Measurements from ENCODE around the gene PSMB7.

PSMB7 gene

DNA sequence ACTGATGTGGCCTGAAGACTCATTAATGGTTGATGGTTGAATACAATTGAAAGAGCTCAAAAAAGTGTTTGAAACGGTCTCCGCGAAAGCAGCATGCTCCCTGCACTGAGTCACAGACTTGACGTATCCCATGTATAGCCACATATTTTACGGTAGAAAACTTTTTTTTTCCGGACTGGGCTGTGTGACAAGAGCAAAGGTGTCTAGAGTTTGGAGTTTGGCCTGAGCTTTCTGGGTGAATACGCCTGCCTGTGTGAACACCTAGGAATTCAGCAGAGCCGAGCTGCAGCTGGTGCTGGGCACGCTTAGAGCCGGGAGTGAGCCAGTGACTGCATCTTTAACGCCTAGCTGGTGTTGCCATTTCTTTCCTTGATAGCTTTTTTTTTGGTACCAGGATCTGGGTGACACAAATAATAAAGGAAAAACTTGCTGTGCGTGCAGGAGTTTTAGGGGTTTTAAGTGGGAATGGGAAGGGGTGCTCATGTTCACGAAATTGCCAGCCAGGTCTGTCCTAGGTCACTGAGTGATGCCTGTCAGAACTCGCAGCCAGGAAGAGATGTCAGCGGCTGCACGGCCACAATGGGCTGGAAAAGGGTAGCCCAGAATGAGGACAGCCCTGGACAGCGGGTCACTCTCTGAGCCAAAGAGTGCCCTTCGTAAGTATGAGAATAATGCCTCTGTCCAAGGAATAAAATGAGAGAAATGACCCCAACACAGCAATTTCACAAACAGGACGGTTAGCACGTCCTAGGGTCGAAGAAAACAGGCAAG, 51.7 kb downstream of the PSMB7 start:
- H3K4me3 ChIP-seq = no peak overlapping the region
- DNase-seq (ENCODE audit: low read depth, low spot score) = no peak
- no peak overlapping the region for H3K27ac ChIP-seq
- H3K9me3 ChIP-seq (ENCODE audit: low read depth, low read length) = no peaks in the 10 kb centered on the region
- TF ChIP-seq FOXP2 (optimal IDR thresholded peaks at IDR 0.05; ENCODE audit: control extremely low read depth, extremely low read length, insufficient read depth) (no peak), EZH2 (IDR thresholded peaks at IDR 0.05) (no peak), POLR2AphosphoS5 (IDR thresholded peaks at IDR 0.05; ENCODE audit: borderline replicate concordance, low read depth, low read length) (no peak)
- H3K9ac ChIP-seq (ENCODE audit: insufficient read length) = no peak overlapping the region
- no peaks in the 10 kb centered on the region; the same call in 1 of the 2 replicates for H3K36me3 ChIP-seq (ENCODE audit: insufficient read depth, low read length)

DNA sequence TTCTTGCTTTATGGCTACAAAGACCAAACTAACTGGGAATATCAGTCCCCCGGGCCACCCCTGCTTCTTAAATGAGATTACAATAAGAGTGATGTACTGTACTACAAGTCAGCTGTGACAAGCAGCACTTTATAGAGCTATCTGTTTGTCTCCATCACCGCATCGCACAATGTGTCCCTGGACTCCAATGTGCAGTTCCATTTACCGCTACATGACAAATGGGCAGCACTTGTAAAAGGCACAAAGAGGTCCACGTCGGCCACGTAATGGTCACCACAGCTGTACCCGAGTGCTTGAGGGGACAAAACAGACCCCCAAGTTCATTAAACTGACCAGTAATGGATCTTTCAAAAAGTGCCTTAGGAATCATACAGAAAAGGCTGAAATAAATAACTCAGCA, 54.1 kb downstream of the PSMB7 start:
- H3K9ac ChIP-seq (ENCODE audit: insufficient read length) = no peak overlapping the region
- H3K9me3 ChIP-seq (ENCODE audit: low read depth, low read length) = no peaks in the 10 kb centered on the region
- TF ChIP-seq FOXP2 (optimal IDR thresholded peaks at IDR 0.05; ENCODE audit: control extremely low read depth, extremely low read length, insufficient read depth) = no peak
- no peak for TF ChIP-seq POLR2AphosphoS5 (IDR thresholded peaks at IDR 0.05; ENCODE audit: borderline replicate concordance, low read depth, low read length)
- no peak for TF ChIP-seq EZH2 (IDR thresholded peaks at IDR 0.05)
- no peak overlapping the region for H3K4me3 ChIP-seq
- no peak for DNase-seq (ENCODE audit: low read depth, low spot score)
- H3K36me3 ChIP-seq (ENCODE audit: insufficient read depth, low read length) = peaks cover 15% of the 10 kb centered on the region; the same call in 1 of the 2 replicates
- no peak overlapping the region for H3K27ac ChIP-seq

DNA sequence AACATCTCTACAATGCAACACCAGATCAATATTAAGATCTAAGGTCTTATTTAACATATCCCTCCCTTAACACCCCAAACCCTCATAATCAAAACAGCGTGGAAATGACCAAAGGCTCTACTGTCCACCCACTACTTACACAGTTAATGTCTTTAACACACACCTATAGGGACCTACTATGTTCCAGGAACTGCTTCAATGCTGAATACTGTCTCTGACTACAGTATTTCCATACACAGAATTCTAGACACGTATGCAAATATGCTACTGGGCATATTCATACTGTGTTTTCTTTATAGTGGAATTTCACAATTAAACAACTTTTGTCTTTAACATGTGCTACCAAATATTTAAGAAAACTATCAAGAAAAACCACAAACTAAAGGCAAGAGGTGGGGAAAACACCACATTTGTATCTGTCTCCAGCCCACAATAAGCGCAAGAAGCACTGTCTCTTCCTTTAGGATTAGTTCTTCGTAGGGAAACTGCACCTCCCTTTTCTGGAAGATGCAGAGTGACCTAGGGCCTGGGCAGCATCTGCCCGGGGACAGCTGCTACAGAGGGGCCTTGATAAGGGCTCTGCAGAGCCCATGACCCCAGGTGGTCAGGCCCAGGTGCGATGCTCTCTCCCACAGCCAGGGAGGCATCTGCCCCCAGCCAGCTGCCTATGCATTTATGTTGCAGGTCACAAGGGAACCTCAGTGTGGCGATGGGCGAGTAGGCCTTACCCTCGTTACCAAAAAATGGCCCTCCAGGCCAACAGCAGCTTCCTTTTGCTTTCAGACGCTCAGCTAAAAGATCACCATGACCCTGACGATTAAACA, 55.2 kb downstream of the PSMB7 start:
- no peak overlapping the region for H3K27ac ChIP-seq
- no peaks in the 10 kb centered on the region for H3K9me3 ChIP-seq (ENCODE audit: low read depth, low read length)
- TF ChIP-seq POLR2AphosphoS5 (IDR thresholded peaks at IDR 0.05; ENCODE audit: borderline replicate concordance, low read depth, low read length) (no peak), EZH2 (IDR thresholded peaks at IDR 0.05) (no peak), FOXP2 (optimal IDR thresholded peaks at IDR 0.05; ENCODE audit: control extremely low read depth, extremely low read length, insufficient read depth) (no peak)
- H3K9ac ChIP-seq (ENCODE audit: insufficient read length) = no peak overlapping the region
- no peak for DNase-seq (ENCODE audit: low read depth, low spot score)
- no peak overlapping the region for H3K4me3 ChIP-seq
- peaks cover 20% of the 10 kb centered on the region; the same call in 1 of the 2 replicates for H3K36me3 ChIP-seq (ENCODE audit: insufficient read depth, low read length)

DNA sequence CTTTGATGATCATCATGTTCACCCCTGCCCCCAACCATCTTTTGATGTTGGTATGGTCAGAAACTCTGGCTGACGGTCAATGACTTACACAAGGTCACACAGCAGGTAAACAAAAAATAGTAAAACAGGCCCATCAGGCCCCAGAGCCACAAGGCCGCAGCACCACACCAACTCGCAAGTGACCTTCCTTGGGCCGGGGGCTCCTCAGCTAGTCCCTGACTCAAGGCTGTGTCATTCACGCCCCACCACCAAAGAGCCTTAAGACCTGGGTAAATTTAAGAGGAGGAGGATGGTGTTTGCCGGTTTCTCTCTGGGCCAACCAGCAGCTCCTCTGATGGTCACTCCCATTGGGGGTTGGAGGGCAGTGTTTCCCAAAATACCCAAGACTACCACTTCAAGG, 55.8 kb downstream of the PSMB7 start:
- DNase-seq (ENCODE audit: low read depth, low spot score) = no peak
- Histone ChIP-seq H3K9me3 (ENCODE audit: low read depth, low read length) (no peaks in the 10 kb centered on the region), H3K4me3 (no peak overlapping the region), H3K36me3 (ENCODE audit: insufficient read depth, low read length) (peaks cover 20% of the 10 kb centered on the region; the same call in 1 of the 2 replicates), H3K9ac (ENCODE audit: insufficient read length) (no peak overlapping the region), H3K27ac (no peak overlapping the region)
- no peak for TF ChIP-seq FOXP2 (optimal IDR thresholded peaks at IDR 0.05; ENCODE audit: control extremely low read depth, extremely low read length, insufficient read depth)
- TF ChIP-seq POLR2AphosphoS5 (IDR thresholded peaks at IDR 0.05; ENCODE audit: borderline replicate concordance, low read depth, low read length) = no peak
- no peak for TF ChIP-seq EZH2 (IDR thresholded peaks at IDR 0.05)

DNA sequence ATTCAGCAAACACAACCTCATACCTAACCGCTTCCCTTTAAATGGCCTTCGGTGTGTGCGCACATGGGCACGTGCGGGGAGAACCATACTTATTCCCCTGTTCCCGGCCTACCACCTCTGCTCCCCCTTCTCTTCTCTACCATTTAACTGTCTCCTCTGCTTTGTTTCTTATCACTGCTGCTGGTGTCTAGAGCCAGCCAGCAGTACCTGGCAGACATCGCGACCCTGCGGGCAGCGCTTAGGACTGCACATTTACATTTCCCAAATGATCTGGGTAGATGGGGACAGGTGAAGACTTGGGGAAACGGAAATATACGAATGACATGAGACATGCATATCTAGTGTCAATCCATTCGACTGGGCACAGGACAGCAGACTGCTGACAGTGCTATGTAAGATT, 56.6 kb downstream of the PSMB7 start:
- no peaks in the 10 kb centered on the region for H3K9me3 ChIP-seq (ENCODE audit: low read depth, low read length)
- no peak for TF ChIP-seq EZH2 (IDR thresholded peaks at IDR 0.05)
- TF ChIP-seq FOXP2 (optimal IDR thresholded peaks at IDR 0.05; ENCODE audit: control extremely low read depth, extremely low read length, insufficient read depth) = no peak
- TF ChIP-seq POLR2AphosphoS5 (IDR thresholded peaks at IDR 0.05; ENCODE audit: borderline replicate concordance, low read depth, low read length) = no peak
- H3K36me3 ChIP-seq (ENCODE audit: insufficient read depth, low read length) = peaks cover 26% of the 10 kb centered on the region; the same call in 1 of the 2 replicates
- no peak for DNase-seq (ENCODE audit: low read depth, low spot score)
- H3K4me3 ChIP-seq = no peak overlapping the region
- H3K27ac ChIP-seq = no peak overlapping the region
- H3K9ac ChIP-seq (ENCODE audit: insufficient read length) = no peak overlapping the region

DNA sequence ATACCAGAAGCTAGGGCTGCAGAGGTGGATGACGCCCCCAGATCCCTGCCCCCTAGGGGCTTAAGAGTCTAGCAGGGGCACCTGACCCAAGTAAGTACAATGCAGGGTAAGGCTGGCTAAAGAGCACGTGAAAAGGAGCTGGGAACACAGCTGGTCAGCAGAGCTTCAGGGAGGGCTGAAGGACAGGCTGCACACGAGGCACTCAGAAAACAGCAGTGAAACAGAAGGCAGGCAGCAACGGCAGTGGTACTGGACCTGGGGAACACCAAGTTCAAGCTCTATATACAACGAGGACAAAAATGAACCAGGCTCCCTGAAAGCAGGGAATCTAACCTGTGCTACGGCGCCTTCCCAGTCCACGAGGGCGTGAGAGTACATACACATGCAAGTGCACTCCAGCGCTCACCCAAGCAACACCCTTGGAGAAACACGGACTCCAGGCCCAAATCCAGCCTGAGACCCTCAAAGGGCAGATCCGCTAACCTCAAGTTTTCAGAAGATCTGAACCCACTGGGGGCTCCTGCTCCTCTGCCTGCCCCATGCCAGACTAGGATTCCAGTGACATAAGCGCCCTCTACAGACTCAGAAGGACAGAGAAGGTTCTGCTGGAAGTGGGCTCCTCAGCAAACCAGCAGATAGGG, 57.4 kb downstream of the PSMB7 start:
- TF ChIP-seq POLR2AphosphoS5 (IDR thresholded peaks at IDR 0.05; ENCODE audit: borderline replicate concordance, low read depth, low read length) (no peak), EZH2 (IDR thresholded peaks at IDR 0.05) (no peak), FOXP2 (optimal IDR thresholded peaks at IDR 0.05; ENCODE audit: control extremely low read depth, extremely low read length, insufficient read depth) (no peak)
- H3K27ac ChIP-seq = no peak overlapping the region
- no peak for DNase-seq (ENCODE audit: low read depth, low spot score)
- H3K36me3 ChIP-seq (ENCODE audit: insufficient read depth, low read length) = peaks cover 34% of the 10 kb centered on the region
- no peak overlapping the region for H3K9ac ChIP-seq (ENCODE audit: insufficient read length)
- H3K9me3 ChIP-seq (ENCODE audit: low read depth, low read length) = no peaks in the 10 kb centered on the region
- H3K4me3 ChIP-seq = no peak overlapping the region

DNA sequence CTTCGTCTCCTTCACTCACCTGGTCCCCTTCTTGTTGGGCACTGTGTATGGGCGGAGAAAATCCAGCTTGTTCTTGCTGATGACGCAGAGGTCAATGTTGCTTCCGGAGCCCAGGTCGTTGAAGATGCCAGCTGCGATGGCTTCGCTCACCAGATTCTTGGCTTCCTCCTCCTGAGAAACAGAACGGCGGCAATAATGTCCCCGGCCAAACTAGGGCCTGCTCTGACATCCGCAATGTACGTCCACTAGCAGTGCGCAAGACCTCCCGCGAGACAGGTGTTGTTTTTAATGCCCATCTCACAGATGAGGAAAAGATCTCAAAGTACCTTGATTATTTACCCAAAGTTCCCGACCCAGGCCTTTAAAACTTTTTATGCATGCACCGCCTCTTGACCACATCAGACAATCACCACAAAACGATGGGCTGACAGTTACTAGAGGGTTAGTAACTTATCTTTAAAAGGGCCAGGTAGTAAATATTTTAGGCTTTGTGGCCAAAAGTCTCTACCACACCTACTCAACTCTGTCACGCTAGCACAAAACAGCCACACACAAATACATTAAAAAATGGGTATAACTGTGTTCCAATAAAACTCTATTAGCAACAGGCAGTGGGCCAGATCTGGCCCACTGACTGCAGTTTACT, 58.4 kb downstream of the PSMB7 start:
- no peak overlapping the region for H3K9ac ChIP-seq (ENCODE audit: insufficient read length)
- H3K36me3 ChIP-seq (ENCODE audit: insufficient read depth, low read length) = peaks cover 43% of the 10 kb centered on the region
- TF ChIP-seq POLR2AphosphoS5 (IDR thresholded peaks at IDR 0.05; ENCODE audit: borderline replicate concordance, low read depth, low read length) = no peak
- no peak for TF ChIP-seq FOXP2 (optimal IDR thresholded peaks at IDR 0.05; ENCODE audit: control extremely low read depth, extremely low read length, insufficient read depth)
- TF ChIP-seq EZH2 (IDR thresholded peaks at IDR 0.05) = no peak
- no peaks in the 10 kb centered on the region for H3K9me3 ChIP-seq (ENCODE audit: low read depth, low read length)
- no peak for DNase-seq (ENCODE audit: low read depth, low spot score)
- H3K4me3 ChIP-seq = no peak overlapping the region
- no peak overlapping the region for H3K27ac ChIP-seq

Measured in SK-N-MC (cell line).